Fibroblast of lung (primary cell): Measurements from ENCODE around the gene NLRP6. TPM values are rescaled to one million over a fixed set of nuclear protein-coding genes. Genes with fewer than 3 reads are reported as not detected.
A peak's percentile ranks its signal among the peaks of the same experiment; 100 is the strongest.

ENCODE experiments used
- DNase-seq, 2 donors: peaks; one replicate each; pipeline versions ENCODE4 v3.0.0 to v3.0.0-alpha.2; 2010; ENCODE audit warnings: low read depth in 2 of 2
- H2AFZ ChIP-seq: 2 replicates; pipeline ENCODE4 v1.5.1; 2012; ENCODE audit warnings: low read length, control low read depth, inconsistent platforms
- H3K27ac ChIP-seq: 2 replicates; pipeline ENCODE4 v1.5.1; 2011; ENCODE audit warnings: low read length, control low read depth; ENCODE audit not compliant: insufficient read depth
- H3K27me3 ChIP-seq: 2 replicates; pipeline ENCODE4 v1.5.1; 2011; ENCODE audit warnings: mild to moderate bottlenecking, low read length; ENCODE audit not compliant: control insufficient read depth, insufficient read depth
- H3K36me3 ChIP-seq: 2 replicates; pipeline ENCODE4 v1.5.1; 2011; ENCODE audit warnings: low read length; ENCODE audit not compliant: control insufficient read depth, insufficient read depth
- H3K4me1 ChIP-seq: 2 replicates; pipeline ENCODE4 v1.5.1; 2011; ENCODE audit warnings: low read length; ENCODE audit not compliant: control insufficient read depth, insufficient read depth; ENCODE audit errors: extremely low read depth
- H3K4me2 ChIP-seq: 2 replicates; pipeline ENCODE4 v1.5.1; 2011; ENCODE audit warnings: low read length, control low read depth; ENCODE audit not compliant: insufficient read depth; ENCODE audit errors: extremely low read depth
- H3K4me3 ChIP-seq, 4 experiments: fragments of 200-600 bp in 1 of 4; sonication (generic) in 1 of 4; replicated peaks in 1 of 4; 2 replicates each; pipeline ENCODE4 v1.5.1; 2011 to 2016; ENCODE audit warnings: low read length in 4 of 4, low read depth in 3 of 4, mild to moderate bottlenecking in 3 of 4, control low read depth in 2 of 4, inconsistent platforms in 1 of 4, mixed read lengths in 1 of 4; ENCODE audit not compliant: insufficient read depth in 1 of 4; ENCODE audit errors: control extremely low read depth in 1 of 4
- H3K79me2 ChIP-seq: 2 replicates; pipeline ENCODE4 v1.5.1; 2012; ENCODE audit warnings: mild to moderate bottlenecking, low read length, inconsistent platforms; ENCODE audit not compliant: control insufficient read depth, insufficient read depth
- H3K9ac ChIP-seq: 2 replicates; pipeline ENCODE4 v1.5.1; 2011; ENCODE audit warnings: mild to moderate bottlenecking, low read length, control low read depth; ENCODE audit not compliant: insufficient read depth
- H3K9me3 ChIP-seq: 2 replicates; pipeline ENCODE4 v1.5.1; 2012; ENCODE audit warnings: low read depth, low read length; ENCODE audit not compliant: control insufficient read depth, insufficient read depth
- H4K20me1 ChIP-seq: 2 replicates; pipeline ENCODE4 v1.5.1; 2011; ENCODE audit warnings: low read length; ENCODE audit not compliant: control insufficient read depth, insufficient read depth; ENCODE audit errors: extremely low read depth
- EZH2 ChIP-seq: IDR thresholded peaks from 2 replicates; pipeline ENCODE4 v1.5.1; 2012; ENCODE audit warnings: low read length, control low read depth, mild to moderate bottlenecking; ENCODE audit errors: missing control alignments
- polyA plus RNA-seq, 2 donors: library from polyadenylated mRNA; depleted of rRNA in 1 of 2; stranded (reverse) in 1 of 2; unstranded in 1 of 2; fragments of >200 nt; gene quantifications; 2 replicates each; pipeline ENCODE4 v1.2.1, GENCODE V29; 2011 to 2012; ENCODE audit warnings: missing spikeins in 1 of 2
- total RNA-seq: library from RNA; depleted of rRNA; stranded (reverse); fragments of >200 nt; gene quantifications from 2 replicates; pipeline ENCODE4 v1.2.1, GENCODE V29; 2014
- TF ChIP-seq, protein P1 (sequence below), 2 donors: IDR thresholded peaks in 1 of 2; conservative IDR thresholded peaks in 1 of 2; 1 replicate in 1 of 2; 2 replicates in 1 of 2; pipeline ENCODE4 v1.5.1; 2011 to 2012; ENCODE audit warnings: low read length in 2 of 2, control low read depth in 1 of 2, inconsistent platforms in 1 of 2, low read depth in 1 of 2, mild to moderate bottlenecking in 1 of 2

Gene NLRP6
- total and polyA plus RNA-seq, 2 donors (not counting 1 experiment from before 2014, with no cell fraction given), result not detected

DNA sequence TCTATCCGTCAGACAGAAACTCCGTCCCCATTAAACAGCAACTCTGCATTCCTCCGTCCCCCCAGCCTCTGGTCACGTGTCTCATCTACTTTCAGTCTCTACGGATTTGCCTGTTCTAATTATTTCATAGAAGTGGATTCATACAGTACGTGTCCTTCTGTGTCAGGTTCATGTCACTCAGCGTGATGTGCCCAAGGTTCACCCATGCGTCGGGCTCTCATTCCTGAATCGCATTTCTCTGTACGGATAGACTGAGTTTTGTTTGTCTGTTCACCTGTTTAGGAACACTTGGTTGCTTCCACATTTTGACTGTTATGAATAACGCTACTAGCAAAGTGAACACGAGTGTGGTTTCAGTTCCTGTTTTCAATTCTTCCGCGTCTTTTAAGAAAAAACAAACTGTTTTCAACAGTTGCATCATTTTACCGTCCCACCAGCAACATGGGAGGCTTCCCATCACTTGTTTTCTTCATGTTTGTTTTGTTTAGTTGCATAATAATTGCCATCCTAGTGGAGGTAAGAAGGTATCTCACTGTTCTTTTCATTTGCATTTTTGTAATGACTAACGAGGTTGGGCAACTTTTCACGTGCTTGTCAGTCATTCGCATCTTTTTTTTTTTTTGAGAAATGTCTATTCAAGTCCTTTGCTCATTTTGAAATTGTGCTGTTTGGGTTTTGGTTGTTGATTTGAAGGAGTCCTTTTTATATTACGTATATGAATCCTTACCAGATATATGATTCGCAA is 8.9 kb upstream of the NLRP6 start:
- H3K4me1 ChIP-seq, result peaks cover 4% of the 10 kb centered on the region
- no peak overlapping the region for H2AFZ ChIP-seq
- H3K27me3 ChIP-seq, result peaks cover 10% of the 10 kb centered on the region
- H3K4me2 ChIP-seq, result peak overlapping the region; percentile 51
- no peak for TF ChIP-seq EZH2
- TF ChIP-seq, protein P1, sequence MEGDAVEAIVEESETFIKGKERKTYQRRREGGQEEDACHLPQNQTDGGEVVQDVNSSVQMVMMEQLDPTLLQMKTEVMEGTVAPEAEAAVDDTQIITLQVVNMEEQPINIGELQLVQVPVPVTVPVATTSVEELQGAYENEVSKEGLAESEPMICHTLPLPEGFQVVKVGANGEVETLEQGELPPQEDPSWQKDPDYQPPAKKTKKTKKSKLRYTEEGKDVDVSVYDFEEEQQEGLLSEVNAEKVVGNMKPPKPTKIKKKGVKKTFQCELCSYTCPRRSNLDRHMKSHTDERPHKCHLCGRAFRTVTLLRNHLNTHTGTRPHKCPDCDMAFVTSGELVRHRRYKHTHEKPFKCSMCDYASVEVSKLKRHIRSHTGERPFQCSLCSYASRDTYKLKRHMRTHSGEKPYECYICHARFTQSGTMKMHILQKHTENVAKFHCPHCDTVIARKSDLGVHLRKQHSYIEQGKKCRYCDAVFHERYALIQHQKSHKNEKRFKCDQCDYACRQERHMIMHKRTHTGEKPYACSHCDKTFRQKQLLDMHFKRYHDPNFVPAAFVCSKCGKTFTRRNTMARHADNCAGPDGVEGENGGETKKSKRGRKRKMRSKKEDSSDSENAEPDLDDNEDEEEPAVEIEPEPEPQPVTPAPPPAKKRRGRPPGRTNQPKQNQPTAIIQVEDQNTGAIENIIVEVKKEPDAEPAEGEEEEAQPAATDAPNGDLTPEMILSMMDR (conservative IDR thresholded peaks at IDR 0.05 in 1 of 2, IDR thresholded peaks at IDR 0.05 in 1 of 2; ENCODE audit: low read depth in 1 of 2, low read length in 2 of 2), result no peak
- no peaks in the 10 kb centered on the region for H3K9me3 ChIP-seq
- H3K9ac ChIP-seq, result no peak overlapping the region
- H3K27ac ChIP-seq, result no peak overlapping the region
- H3K4me3 ChIP-seq, result peak overlapping the region in 1 of 4 experiments; percentile 35
- H4K20me1 ChIP-seq, result no peaks in the 10 kb centered on the region
- H3K36me3 ChIP-seq, result no peaks in the 10 kb centered on the region
- no peak for DNase-seq
- H3K79me2 ChIP-seq, result no peaks in the 10 kb centered on the region

DNA sequence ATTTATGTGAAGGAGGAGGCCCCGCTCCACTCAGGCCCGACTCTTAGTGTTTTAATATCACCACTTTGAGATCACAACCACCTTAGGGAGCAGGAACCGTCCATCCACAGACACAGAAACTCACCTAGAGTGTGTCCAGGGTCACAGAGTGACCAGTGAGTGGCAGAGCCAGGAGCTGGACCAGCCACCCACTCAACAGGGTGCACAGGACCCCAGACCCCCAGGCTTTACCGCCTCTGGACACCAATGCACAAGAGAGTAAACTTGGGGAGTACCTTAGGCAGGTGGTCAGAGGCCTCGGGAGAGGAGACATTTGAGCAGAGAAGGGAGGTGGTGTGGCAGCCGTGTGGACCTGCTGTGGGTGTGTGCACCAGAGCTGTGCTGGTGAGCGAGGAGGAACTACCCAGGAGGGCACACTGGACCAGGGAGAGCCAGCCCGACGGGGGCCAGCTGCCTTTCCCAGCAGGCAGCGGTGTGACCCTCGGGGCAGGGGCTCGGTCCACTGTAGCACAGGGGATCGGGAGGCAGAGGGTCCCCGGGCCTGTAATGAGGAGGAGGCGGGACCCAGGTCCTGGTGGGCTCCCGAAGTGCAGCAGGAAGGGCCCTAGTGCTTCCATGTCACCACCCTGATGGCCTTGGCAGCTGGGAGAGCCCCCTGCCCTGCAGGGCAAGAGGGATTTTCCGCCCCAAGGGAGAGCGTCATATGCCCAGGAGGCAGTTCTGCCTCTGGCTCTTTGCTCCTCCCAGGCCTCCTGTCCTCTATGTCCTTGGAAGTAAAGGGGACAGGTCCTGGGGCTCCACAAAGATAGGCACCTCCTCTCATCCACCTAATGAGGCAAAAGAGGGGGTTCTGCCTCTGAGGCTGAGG is 7.5 kb upstream of the NLRP6 start:
- TF ChIP-seq, protein P1 (conservative IDR thresholded peaks at IDR 0.05 in 1 of 2, IDR thresholded peaks at IDR 0.05 in 1 of 2; ENCODE audit: low read depth in 1 of 2, low read length in 2 of 2), result no peak
- no peak for TF ChIP-seq EZH2
- peaks cover 4% of the 10 kb centered on the region for H3K4me1 ChIP-seq
- no peak overlapping the region for H2AFZ ChIP-seq
- H3K27me3 ChIP-seq, result peaks cover 13% of the 10 kb centered on the region
- no peaks in the 10 kb centered on the region for H3K9me3 ChIP-seq
- H3K4me2 ChIP-seq, result no peak overlapping the region
- no peak overlapping the region for H3K9ac ChIP-seq
- no peaks in the 10 kb centered on the region for H3K79me2 ChIP-seq
- no peak for DNase-seq
- no peaks in the 10 kb centered on the region for H3K36me3 ChIP-seq
- no peak overlapping the region for H3K4me3 ChIP-seq
- no peak overlapping the region for H3K27ac ChIP-seq
- no peaks in the 10 kb centered on the region for H4K20me1 ChIP-seq

DNA sequence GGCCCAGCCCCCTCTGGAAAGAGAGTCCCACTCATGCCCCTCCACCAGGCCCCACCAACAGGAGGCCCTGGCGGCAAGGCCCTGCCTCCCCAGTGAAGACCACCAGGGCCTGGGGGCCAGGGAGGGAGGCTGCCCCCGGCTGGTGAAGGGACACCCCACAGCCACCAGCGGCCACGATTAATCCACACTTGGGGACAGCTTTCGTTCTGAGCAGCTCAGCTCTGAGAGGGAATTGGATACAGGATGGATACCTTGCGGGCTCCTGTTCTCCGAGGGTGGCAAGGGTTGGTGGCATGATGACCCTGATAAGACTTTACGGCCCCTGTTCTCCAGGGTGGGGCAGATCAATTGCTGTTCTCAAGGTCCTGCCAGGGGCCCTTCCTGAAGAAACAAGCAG is 6.9 kb upstream of the NLRP6 start:
- H3K9ac ChIP-seq, result no peak overlapping the region
- no peak overlapping the region for H3K27ac ChIP-seq
- TF ChIP-seq, protein P1 (conservative IDR thresholded peaks at IDR 0.05 in 1 of 2, IDR thresholded peaks at IDR 0.05 in 1 of 2; ENCODE audit: low read depth in 1 of 2, low read length in 2 of 2), result no peak
- TF ChIP-seq EZH2, result no peak
- H3K4me1 ChIP-seq, result peaks cover 4% of the 10 kb centered on the region
- no peaks in the 10 kb centered on the region for H4K20me1 ChIP-seq
- no peaks in the 10 kb centered on the region for H3K9me3 ChIP-seq
- H3K4me3 ChIP-seq, result no peak overlapping the region
- H3K27me3 ChIP-seq, result peaks cover 13% of the 10 kb centered on the region
- no peak overlapping the region for H2AFZ ChIP-seq
- no peaks in the 10 kb centered on the region for H3K36me3 ChIP-seq
- no peaks in the 10 kb centered on the region for H3K79me2 ChIP-seq
- no peak for DNase-seq
- H3K4me2 ChIP-seq, result no peak overlapping the region
